ENCODE results near the gene SDHD.

The SDHD gene

DNA sequence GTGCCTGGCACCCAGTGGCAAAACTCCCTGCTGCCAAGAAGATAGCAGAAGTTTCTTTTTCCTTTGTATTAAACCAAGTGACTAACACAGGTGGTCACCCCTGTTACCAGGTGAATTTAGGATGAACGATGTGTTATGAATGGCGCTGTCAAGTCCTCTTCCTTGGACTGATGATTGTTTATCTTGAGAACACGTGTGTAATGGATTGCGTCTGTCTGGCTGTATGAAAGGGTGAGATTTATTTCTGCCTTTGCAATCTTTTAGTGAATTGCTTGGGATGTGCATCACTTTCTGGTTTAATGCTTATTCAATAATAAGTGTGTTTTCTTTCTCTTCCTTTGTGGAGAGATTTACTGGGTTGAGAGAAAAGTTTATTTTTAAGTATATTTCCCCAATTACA is 36.5 kb downstream of the SDHD start:
- no peak overlapping the region for H3K4me3 ChIP-seq (ENCODE audit: low read depth, low read length)
- TF ChIP-seq, protein P1, sequence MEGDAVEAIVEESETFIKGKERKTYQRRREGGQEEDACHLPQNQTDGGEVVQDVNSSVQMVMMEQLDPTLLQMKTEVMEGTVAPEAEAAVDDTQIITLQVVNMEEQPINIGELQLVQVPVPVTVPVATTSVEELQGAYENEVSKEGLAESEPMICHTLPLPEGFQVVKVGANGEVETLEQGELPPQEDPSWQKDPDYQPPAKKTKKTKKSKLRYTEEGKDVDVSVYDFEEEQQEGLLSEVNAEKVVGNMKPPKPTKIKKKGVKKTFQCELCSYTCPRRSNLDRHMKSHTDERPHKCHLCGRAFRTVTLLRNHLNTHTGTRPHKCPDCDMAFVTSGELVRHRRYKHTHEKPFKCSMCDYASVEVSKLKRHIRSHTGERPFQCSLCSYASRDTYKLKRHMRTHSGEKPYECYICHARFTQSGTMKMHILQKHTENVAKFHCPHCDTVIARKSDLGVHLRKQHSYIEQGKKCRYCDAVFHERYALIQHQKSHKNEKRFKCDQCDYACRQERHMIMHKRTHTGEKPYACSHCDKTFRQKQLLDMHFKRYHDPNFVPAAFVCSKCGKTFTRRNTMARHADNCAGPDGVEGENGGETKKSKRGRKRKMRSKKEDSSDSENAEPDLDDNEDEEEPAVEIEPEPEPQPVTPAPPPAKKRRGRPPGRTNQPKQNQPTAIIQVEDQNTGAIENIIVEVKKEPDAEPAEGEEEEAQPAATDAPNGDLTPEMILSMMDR (IDR thresholded peaks at IDR 0.05; ENCODE audit: borderline replicate concordance, insufficient read depth, low read depth, low read length), result no peak

DNA sequence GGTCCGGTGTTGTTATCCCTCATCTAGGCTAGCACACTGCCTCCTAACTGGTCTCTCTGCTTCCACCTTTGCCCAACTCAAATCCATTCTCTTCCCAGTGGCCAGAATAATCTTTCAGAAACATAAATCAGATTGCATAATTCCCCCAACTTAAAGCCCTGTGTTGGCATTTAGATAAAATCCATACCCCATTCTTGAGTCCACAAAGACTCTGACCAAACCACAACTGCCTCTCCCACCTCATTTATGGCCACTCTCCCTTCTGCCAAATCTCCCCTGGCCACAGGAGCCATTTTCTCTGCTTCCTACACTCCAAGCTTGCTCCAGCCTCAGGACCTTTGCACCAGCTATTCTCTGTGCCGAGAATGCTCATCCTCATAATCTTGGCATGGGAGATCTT is 40.4 kb downstream of the SDHD start:
- TF ChIP-seq, protein P1 (IDR thresholded peaks at IDR 0.05; ENCODE audit: borderline replicate concordance, insufficient read depth, low read depth, low read length), result no peak

DNA sequence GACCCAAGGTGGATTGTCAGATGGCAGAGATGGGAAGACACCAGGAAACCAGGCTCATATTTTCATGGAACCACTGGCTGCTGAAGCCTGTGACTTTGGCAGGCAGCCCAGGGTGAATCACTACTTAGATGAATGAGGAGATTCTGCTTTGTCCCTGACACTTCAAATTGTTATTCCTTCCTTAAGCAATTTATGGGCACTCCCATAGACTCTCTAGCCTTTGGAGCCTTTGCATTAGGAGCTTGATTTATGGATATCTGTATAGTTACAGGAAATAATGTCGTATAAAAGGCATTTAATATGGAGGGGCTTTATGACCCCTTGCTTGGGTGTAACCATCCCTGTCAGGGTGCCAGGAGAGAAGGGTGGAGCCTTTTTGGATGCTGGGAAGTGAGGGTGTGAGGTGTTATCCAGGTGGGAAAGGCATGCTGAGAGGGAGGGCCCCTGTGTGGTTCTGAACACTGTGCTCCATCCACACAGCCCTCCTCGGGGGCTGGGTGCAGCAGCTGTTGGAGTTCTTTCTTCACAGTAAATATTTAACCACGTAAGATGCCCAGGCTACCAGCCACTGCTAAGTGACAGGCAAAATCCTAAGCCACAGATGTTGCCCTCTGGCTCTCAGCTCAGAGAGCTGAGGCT is 41.9 kb downstream of the SDHD start:
- TF ChIP-seq, protein P1 (IDR thresholded peaks at IDR 0.05; ENCODE audit: borderline replicate concordance, insufficient read depth, low read depth, low read length), result no peak
- H3K4me3 ChIP-seq (ENCODE audit: low read depth, low read length), result no peak overlapping the region

More for the DNA sequence above, 40.4 kb downstream of the SDHD start:
- H3K4me3 ChIP-seq (ENCODE audit: low read depth, low read length), result no peak overlapping the region

DNA sequence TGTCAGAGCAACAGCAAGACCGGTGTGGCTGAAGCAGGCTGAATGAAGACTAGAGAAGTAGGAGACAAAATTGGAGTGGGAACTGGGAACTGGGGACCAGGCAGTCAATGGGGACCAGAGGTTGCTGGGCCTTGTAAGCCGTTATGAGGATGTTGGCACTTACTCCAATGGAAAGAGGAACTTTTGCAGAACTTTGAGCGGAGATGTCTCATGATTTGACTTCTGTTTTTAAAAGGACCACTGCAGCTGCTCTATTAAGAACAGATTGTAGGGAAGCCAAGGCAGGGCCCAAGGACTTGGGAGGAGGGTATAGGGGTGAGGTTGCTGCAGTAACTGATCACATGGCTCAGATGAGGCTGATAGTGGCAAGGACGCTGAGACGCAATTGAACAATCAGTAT is 43.0 kb downstream of the SDHD start:
- H3K4me3 ChIP-seq (ENCODE audit: low read depth, low read length), result no peak overlapping the region
- TF ChIP-seq, protein P1 (IDR thresholded peaks at IDR 0.05; ENCODE audit: borderline replicate concordance, insufficient read depth, low read depth, low read length), result no peak

DNA sequence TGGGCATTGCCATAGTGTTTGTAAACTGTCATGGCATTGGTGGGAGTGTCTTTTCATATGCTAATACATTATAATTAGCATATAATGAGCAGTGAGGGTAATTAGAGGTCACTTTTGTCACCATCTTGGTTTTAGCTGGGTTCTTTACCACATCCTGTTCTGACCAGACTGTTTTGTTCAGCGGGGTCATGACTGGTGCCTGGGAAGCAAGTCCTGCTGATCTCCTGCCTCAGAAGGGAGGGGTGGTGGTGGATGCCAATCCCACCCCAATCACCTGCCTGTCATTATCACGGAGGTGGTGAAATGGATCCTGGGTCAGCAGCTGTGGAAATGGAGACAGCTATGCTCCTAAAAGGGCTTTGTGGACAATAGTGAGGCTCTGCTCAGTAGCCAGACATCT is 46.1 kb downstream of the SDHD start:
- TF ChIP-seq, protein P1 (IDR thresholded peaks at IDR 0.05; ENCODE audit: borderline replicate concordance, insufficient read depth, low read depth, low read length), result no peak
- no peak overlapping the region for H3K4me3 ChIP-seq (ENCODE audit: low read depth, low read length)

DNA sequence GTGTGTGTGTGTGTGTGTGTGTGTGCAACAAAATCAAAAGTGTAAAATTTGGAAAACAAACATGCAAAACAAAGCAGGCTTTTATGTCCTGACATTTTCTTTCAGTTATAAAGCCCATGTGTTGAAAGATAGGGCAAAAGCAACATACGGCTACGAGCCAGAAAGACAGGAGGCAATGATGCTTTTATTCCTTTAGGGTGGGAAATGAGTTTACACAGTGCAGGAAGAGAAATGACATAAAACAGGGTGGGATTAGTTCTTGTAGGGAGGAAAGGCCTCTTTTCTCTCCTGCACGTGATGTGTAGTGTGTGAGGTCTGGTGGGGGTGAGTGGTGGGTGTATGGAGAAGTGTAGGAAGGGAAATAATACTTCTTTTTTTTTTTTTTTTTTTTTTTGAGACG is 47.8 kb downstream of the SDHD start:
- TF ChIP-seq, protein P1 (IDR thresholded peaks at IDR 0.05; ENCODE audit: borderline replicate concordance, insufficient read depth, low read depth, low read length), result no peak
- no peak overlapping the region for H3K4me3 ChIP-seq (ENCODE audit: low read depth, low read length)

DNA sequence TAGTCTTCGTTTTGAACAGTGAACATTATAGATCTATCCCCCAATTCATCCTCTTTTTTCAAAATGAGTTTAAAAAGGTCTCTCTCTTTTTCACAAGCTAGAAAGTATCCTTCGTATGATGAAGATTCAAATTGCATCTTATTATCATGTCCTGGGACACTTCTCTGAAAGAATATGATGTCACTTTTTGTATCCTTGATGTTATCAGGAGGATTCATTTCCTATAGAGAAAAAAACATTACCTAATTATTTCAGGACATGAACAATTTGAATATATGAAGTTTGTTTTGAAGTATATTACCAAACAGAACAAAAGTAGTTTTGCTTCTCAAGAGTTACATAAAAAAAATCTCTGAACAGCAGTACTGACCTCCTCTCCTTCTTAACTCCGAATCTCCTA is 56.9 kb downstream of the SDHD start:
- TF ChIP-seq, protein P1 (IDR thresholded peaks at IDR 0.05; ENCODE audit: borderline replicate concordance, insufficient read depth, low read depth, low read length), result no peak
- H3K4me3 ChIP-seq (ENCODE audit: low read depth, low read length), result no peak overlapping the region

All from GM12875 (cell line).